A549 (cell line): ENCODE results near the gene GRIN2B. TPM values are rescaled to one million over a fixed set of nuclear protein-coding genes. Genes with fewer than 3 reads are reported as not detected.

ENCODE experiments used
- ATAC-seq, 2 experiments: fragments of 200-7000 bp in 1 of 2; fragments of >200 bp in 1 of 2; cut with Nextera tagmentation in 1 of 2; cut with Tn5 transposase in 1 of 2; 3 replicates each; pipeline versions ENCODE4 v1.8.0 to v1.9.1; 2018 to 2020; ENCODE audit warnings: mild to moderate bottlenecking in 1 of 2, moderate library complexity in 1 of 2
- CTCF ChIA-PET: fragments of 300-600 bp; sonication (Branson Sonifier 250); formaldehyde crosslinking; extraction: SDS; loops from one replicate; lab custom pipeline; 2021; ENCODE audit warnings: antibody characterized with exemption, inconsistent platforms; lab: Yijun Ruan, JAX
- POLR2A ChIA-PET: fragments of 350-600 bp; formaldehyde crosslinking; extraction: SDS; loops from one replicate; lab custom pipeline; 2021; ENCODE audit warnings: antibody characterized with exemption, inconsistent platforms; lab: Yijun Ruan, JAX
- DNase-seq, 2 experiments: peaks; one replicate each; pipeline versions ENCODE4 v3.0.0 to v3.0.0-alpha.2; 2011 to 2016; ENCODE audit warnings: low read depth in 1 of 2, low spot score in 1 of 2
- FAIRE-seq: peaks from 2 replicates; lab custom pipeline; 2011; peaks lifted over from hg19 to GRCh38; lab: Jason Lieb, UNC
- H3K27ac ChIP-seq, 2 experiments: fragments of >200 bp; sonication (Bioruptor Twin); formaldehyde crosslinking; 3 replicates each; pipeline ENCODE4 v1.5.1; 2016 to 2017
- H3K4me1 ChIP-seq: fragments of >200 bp; sonication (Bioruptor Twin); formaldehyde crosslinking; 3 replicates; pipeline ENCODE4 v1.6.1; 2016
- H3K4me2 ChIP-seq: fragments of >200 bp; sonication (Bioruptor Twin); formaldehyde crosslinking; 3 replicates; pipeline ENCODE4 v1.6.1; 2016
- H3K4me3 ChIP-seq: fragments of >200 bp; sonication (Bioruptor Twin); formaldehyde crosslinking; 3 replicates; pipeline ENCODE4 v1.5.1; 2016
- H3K9me3 ChIP-seq: fragments of >200 bp; sonication (Bioruptor Twin); formaldehyde crosslinking; 3 replicates; pipeline ENCODE4 v1.6.1; 2016
- ATOH8 ChIP-seq: fragments of 250-450 bp; sonication (Bioruptor Pico); IDR thresholded peaks from 2 replicates; pipeline ENCODE4 v1.5.0; 2020; ENCODE audit warnings: low read depth, mild to moderate bottlenecking, moderate library complexity
- CEBPB ChIP-seq, 2 experiments: fragments of >200 bp in 1 of 2; sonication (Bioruptor Twin) in 1 of 2; formaldehyde crosslinking in 1 of 2; IDR thresholded peaks; 2 replicates each; pipeline ENCODE4 v1.6.1; 2012 to 2016
- CHD2 ChIP-seq: fragments of 150-350 bp; IDR thresholded peaks from 2 replicates; pipeline ENCODE4 v1.6.1; 2014; ENCODE audit warnings: low read length; ENCODE audit not compliant: partially characterized antibody
- CHD4 ChIP-seq: fragments of 200-600 bp; sonication (generic); IDR thresholded peaks from 2 replicates; pipeline ENCODE4 v1.6.1; 2016; ENCODE audit warnings: antibody characterized with exemption, mild to moderate bottlenecking, borderline replicate concordance
- E2F6 ChIP-seq: IDR thresholded peaks from 2 replicates; pipeline ENCODE4 v1.6.1; 2012; ENCODE audit warnings: low read depth, borderline replicate concordance
- ELK1 ChIP-seq: fragments of 150-350 bp; IDR thresholded peaks from 2 replicates; pipeline ENCODE4 v1.6.1; 2014; ENCODE audit warnings: low read depth, mild to moderate bottlenecking, low read length
- ESRRA ChIP-seq: fragments of 150-350 bp; IDR thresholded peaks from 2 replicates; pipeline ENCODE4 v1.6.1; 2014; ENCODE audit warnings: mild to moderate bottlenecking, low read length, borderline replicate concordance
- FOSB ChIP-seq: fragments of 250-450 bp; sonication (Bioruptor Pico); IDR thresholded peaks from 2 replicates; pipeline ENCODE4 v1.5.0; 2020; ENCODE audit warnings: mild to moderate bottlenecking, moderate library complexity
- FOSL2 ChIP-seq, 2 experiments: fragments of 450-650 bp in 1 of 2; fragments of >200 bp in 1 of 2; sonication (Bioruptor Twin) in 1 of 2; formaldehyde crosslinking; IDR thresholded peaks; 2 replicates each; pipeline versions ENCODE4 v1.5.0 to v1.6.1; 2016 to 2020; ENCODE audit warnings: mild to moderate bottlenecking in 1 of 2, moderate library complexity in 1 of 2
- HDAC2 ChIP-seq: fragments of 200-600 bp; sonication (generic); IDR thresholded peaks from 2 replicates; pipeline ENCODE4 v1.6.1; 2016
- HES2 ChIP-seq: fragments of >200 bp; sonication (Bioruptor Twin); formaldehyde crosslinking; IDR thresholded peaks from 2 replicates; pipeline ENCODE4 v1.6.1; 2016
- HEYL ChIP-seq: fragments of 250-450 bp; sonication (Bioruptor Pico); IDR thresholded peaks from 2 replicates; pipeline ENCODE4 v1.8.0; 2021; ENCODE audit warnings: mild to moderate bottlenecking, moderate library complexity
- HMGXB4 ChIP-seq: fragments of 250-450 bp; sonication (Bioruptor Pico); IDR thresholded peaks from 2 replicates; pipeline ENCODE4 v1.5.0; 2021; ENCODE audit warnings: mild to moderate bottlenecking, moderate library complexity, borderline replicate concordance
- JUNB ChIP-seq: fragments of >200 bp; sonication (Bioruptor Twin); formaldehyde crosslinking; IDR thresholded peaks from 2 replicates; pipeline ENCODE4 v1.6.1; 2016
- MAFK ChIP-seq: fragments of 450-650 bp; IDR thresholded peaks from 2 replicates; pipeline ENCODE4 v1.6.1; 2014; ENCODE audit not compliant: partially characterized antibody
- MAZ ChIP-seq: fragments of 150-350 bp; IDR thresholded peaks from 2 replicates; pipeline ENCODE4 v1.6.1; 2014; ENCODE audit warnings: antibody characterized with exemption, low read depth, low read length, borderline replicate concordance
- PHF8 ChIP-seq: fragments of 200-600 bp; sonication (generic); IDR thresholded peaks from 2 replicates; pipeline ENCODE4 v1.6.1; 2016; ENCODE audit warnings: low read depth, mild to moderate bottlenecking, antibody characterized with exemption, moderate library complexity, borderline replicate concordance
- POLR2AphosphoS2 ChIP-seq: conservative IDR thresholded peaks from 2 replicates; pipeline ENCODE4 v1.6.1; 2012; ENCODE audit warnings: low read length, improper control_type of control experiment, inconsistent platforms
- RAD21 ChIP-seq, 2 experiments: fragments of >200 bp in 1 of 2; sonication (Bioruptor Twin) in 1 of 2; formaldehyde crosslinking in 1 of 2; IDR thresholded peaks in 1 of 2; conservative IDR thresholded peaks in 1 of 2; 2 replicates in 1 of 2; 3 replicates in 1 of 2; pipeline ENCODE4 v1.6.1; 2012 to 2018; ENCODE audit warnings: inconsistent platforms in 1 of 2
- RNF2 ChIP-seq: fragments of 200-600 bp; sonication (generic); IDR thresholded peaks from 2 replicates; pipeline ENCODE4 v1.6.1; 2016; ENCODE audit warnings: low read depth, mild to moderate bottlenecking, antibody characterized with exemption, moderate library complexity, borderline replicate concordance
- TFCP2L1 ChIP-seq: fragments of 250-450 bp; sonication (Bioruptor Pico); IDR thresholded peaks from 2 replicates; pipeline ENCODE4 v1.5.0; 2021; ENCODE audit warnings: mild to moderate bottlenecking
- USF2 ChIP-seq: fragments of 450-650 bp; IDR thresholded peaks from 2 replicates; pipeline ENCODE4 v1.6.1; 2014; ENCODE audit warnings: antibody characterized with exemption
- ZNF302 ChIP-seq: fragments of 250-450 bp; sonication (Bioruptor Pico); IDR thresholded peaks from 2 replicates; pipeline ENCODE4 v1.9.0; 2021; ENCODE audit warnings: inconsistent platforms, mild to moderate bottlenecking, moderate library complexity
- WGBS: methylation state at CpG from one replicate; pipeline ENCODE4 v1.1.6; 2017; ENCODE audit errors: missing lambda C conversion rate; 5-methylcytosine and 5-hydroxymethylcytosine counted together
- polyA plus RNA-seq, 4 experiments: library from polyadenylated mRNA; depleted of rRNA in 3 of 4; stranded (reverse); fragments of >200 nt; fragmentation: RNase III in 1 of 4; extraction: RNeasy Plus Mini Kit Qiagen cat#74134 plus additional on column Dnase treatment in 1 of 4; gene quantifications; 2 replicates in 3 of 4; 3 replicates in 1 of 4; pipeline ENCODE4 v1.2.3, GENCODE V29; 2011 to 2017

GRIN2B gene
- polyA plus RNA-seq, 2 of the 4 experiments (the other 2 are of a cell fraction), result 2.4 to 3.2 TPM

GRCh38 chr12:13945236-13945635, 36.2 kb downstream of the GRIN2B start:
- CTCF ChIA-PET, result interaction anchor here (1.6 to 1.7 kb wide), 2 partner anchors 18 to 37 kb away, joined by 5 to 6 read pairs; no protein-coding TSS in a partner anchor
- no peak for FAIRE-seq
- no peak overlapping the region for H3K4me3 ChIP-seq

GRCh38 chr12:13942826-13943225, 38.6 kb downstream of the GRIN2B start:
- DNase-seq (peak in 1 of 2 experiments; percentile 22), ATAC-seq (peak in 1 of 2 experiments; percentile 3; a peak in 1 of 6 replicates), FAIRE-seq (no peak)
- Histone ChIP-seq H3K4me2 (peak overlapping the region; percentile 69), H3K4me1 (peaks cover 63% of the 10 kb centered on the region), H3K4me3 (no peak overlapping the region), H3K9me3 (peaks cover 12% of the 10 kb centered on the region), H3K27ac (peak overlapping the region; percentile 75 to 87)
- no peak for TF ChIP-seq ESRRA
- TF ChIP-seq MAZ, result no peak
- TF ChIP-seq HMGXB4, result no peak
- TF ChIP-seq JUNB, result no peak
- CTCF ChIA-PET, result interaction anchor here (1.2 to 2.7 kb wide), 10 partner anchors 12 to 688 kb away, joined by 5 to 36 read pairs (median 8); partner anchors contain the start of gene GRIN2B
- POLR2A ChIA-PET, result interaction anchor here (2.4 kb wide), 1 partner anchor 11 kb away, joined by 15 read pairs; no protein-coding TSS in a partner anchor
- WGBS, result 21% methylated on average over 3 of the region's 3 CpGs

More at GRCh38 chr12:13945236-13945635, 36.2 kb downstream of the GRIN2B start:
- no peak for ATAC-seq
- Histone ChIP-seq H3K4me2 (no peak overlapping the region), H3K4me1 (peaks cover 81% of the 10 kb centered on the region), H3K27ac (peak overlapping the region; percentile 43 to 70), H3K9me3 (no peaks in the 10 kb centered on the region)
- TF ChIP-seq HES2 (no peak), ELK1 (no peak), HMGXB4 (no peak), E2F6 (no peak), TFCP2L1 (CRISPR knock-in tag) (no peak), CEBPB (IDR thresholded peaks at IDR 0.05) (no peak), RNF2 (no peak), POLR2AphosphoS2 (no peak), RAD21 (conservative IDR thresholded peaks at IDR 0.05 in 1 of 2, IDR thresholded peaks at IDR 0.05 in 1 of 2) (no peak), MAFK (no peak), CHD4 (no peak), FOSB (CRISPR knock-in tag) (no peak), HDAC2 (no peak), CHD2 (no peak), ATOH8 (CRISPR knock-in tag) (no peak), HEYL (no peak), FOSL2 (IDR thresholded peaks at IDR 0.05) (no peak), FOSL2 (CRISPR knock-in tag; IDR thresholded peaks at IDR 0.05) (no peak), PHF8 (no peak), USF2 (no peak), ZNF302 (CRISPR knock-in tag) (no peak)
- POLR2A ChIA-PET, result no interaction called here
- WGBS, result 86% methylated on average over 3 of the region's 3 CpGs
- DNase-seq, result no peak
